Large intestine (tissue), 3 donors: ENCODE data around the gene SENP3. TPM values are rescaled to one million over a fixed set of nuclear protein-coding genes. Genes with fewer than 3 reads are reported as not detected.
A peak's percentile ranks its signal among the peaks of the same experiment; 100 is the strongest.

Experiments used
- DNase-seq, 2 donors: peaks; one replicate each; pipeline versions ENCODE4 v3.0.0 to v3.0.0-alpha.2; 2013
- H3K27ac ChIP-seq: one replicate; pipeline ENCODE4 v1.5.1; 2013; ENCODE audit warnings: low read length
- H3K27me3 ChIP-seq: 2 replicates; pipeline ENCODE4 v1.6.1; 2013; ENCODE audit warnings: low read length; ENCODE audit not compliant: control insufficient read depth, insufficient read depth
- H3K36me3 ChIP-seq: 2 replicates; pipeline ENCODE4 v1.6.1; 2013; ENCODE audit warnings: low read length; ENCODE audit not compliant: control insufficient read depth, insufficient read depth
- H3K4me1 ChIP-seq: one replicate; pipeline ENCODE4 v1.6.1; 2013; ENCODE audit warnings: low read length; ENCODE audit not compliant: control insufficient read depth, insufficient read depth
- H3K4me3 ChIP-seq: one replicate; pipeline ENCODE4 v1.5.1; 2013; ENCODE audit warnings: low read length
- H3K9me3 ChIP-seq: one replicate; pipeline ENCODE4 v1.6.1; 2013; ENCODE audit warnings: mild to moderate bottlenecking, low read depth, low read length, moderate library complexity; ENCODE audit not compliant: control insufficient read depth
- WGBS: methylation state at CpG from one replicate; pipeline ENCODE4 v1.1.5; 2013; ENCODE audit warnings: low lambda C conversion rate; ENCODE audit not compliant: insufficient coverage; 5-methylcytosine and 5-hydroxymethylcytosine counted together
- polyA plus RNA-seq: library from polyadenylated mRNA; unstranded; fragments of 120-200 nt; gene quantifications from one replicate; pipeline ENCODE4 v1.2.1, GENCODE V29; 2013

The SENP3 gene
- polyA plus RNA-seq, 1 donor = 47.7 TPM

DNA sequence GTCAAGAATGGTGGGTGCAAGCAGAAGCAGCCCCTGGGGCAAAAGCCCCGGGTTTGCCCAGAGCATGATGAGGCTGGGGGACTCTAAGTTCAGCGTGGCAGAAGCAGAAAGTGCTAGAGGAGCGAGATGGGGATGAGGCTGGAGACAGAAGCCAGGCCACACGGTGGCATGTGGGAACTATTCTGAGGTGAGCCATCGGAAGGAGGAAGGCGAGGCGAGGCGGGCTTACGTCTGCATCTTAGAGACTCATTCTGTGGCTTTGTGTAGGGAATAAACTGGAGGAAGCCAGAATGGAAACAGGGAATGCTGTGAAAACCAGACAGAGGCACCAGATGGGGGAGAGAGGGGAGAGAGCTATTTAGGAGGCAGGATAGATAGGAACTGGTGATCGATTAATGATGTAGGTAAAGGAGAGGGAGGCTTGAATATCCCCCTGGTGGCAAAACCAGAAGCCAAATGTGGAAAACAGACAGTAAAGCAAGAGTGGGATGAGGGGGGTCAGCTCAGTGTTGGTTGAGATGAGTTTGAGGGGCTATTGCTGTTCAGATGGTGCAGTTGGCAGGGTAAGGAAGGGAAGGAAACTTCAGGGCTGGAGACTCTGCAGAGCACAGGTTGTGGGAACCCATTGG lies 6.3 kb upstream of the SENP3 start:
- no peak overlapping the region for H3K27ac ChIP-seq
- H3K4me1 ChIP-seq = peaks cover 41% of the 10 kb centered on the region
- no peaks in the 10 kb centered on the region for H3K36me3 ChIP-seq
- no peak overlapping the region for H3K4me3 ChIP-seq
- no peak for DNase-seq
- no CpG with 5 or more reads among the region's 10 CpGs for WGBS
- H3K27me3 ChIP-seq = no peaks in the 10 kb centered on the region
- no peaks in the 10 kb centered on the region for H3K9me3 ChIP-seq

DNA sequence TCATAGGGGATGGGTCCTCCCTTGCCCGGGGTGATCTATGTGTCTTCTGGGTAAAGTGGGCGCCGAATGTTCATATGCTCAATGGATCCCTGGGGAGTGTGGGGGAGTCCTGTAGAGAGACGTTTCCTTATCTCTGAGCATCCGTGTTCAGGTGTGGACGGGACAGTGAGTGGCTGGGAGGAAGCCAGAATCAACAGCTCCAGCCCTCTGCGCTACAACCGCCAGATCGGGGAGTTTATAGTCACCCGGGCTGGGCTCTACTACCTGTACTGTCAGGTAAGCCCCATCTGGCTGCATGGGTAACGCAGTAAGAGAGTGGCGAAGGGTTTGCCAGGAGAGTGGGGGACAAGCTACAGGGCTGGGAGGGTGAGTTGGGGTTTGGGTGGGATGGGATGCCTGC lies 5.1 kb upstream of the SENP3 start:
- Histone ChIP-seq H3K36me3 (no peaks in the 10 kb centered on the region), H3K9me3 (no peaks in the 10 kb centered on the region), H3K4me1 (peaks cover 37% of the 10 kb centered on the region), H3K27ac (peak overlapping the region; percentile 99), H3K4me3 (peak overlapping the region; percentile 58), H3K27me3 (no peaks in the 10 kb centered on the region)
- WGBS = no CpG with 5 or more reads among the region's 12 CpGs
- peak in 1 of 2 donors; percentile 41 for DNase-seq

DNA sequence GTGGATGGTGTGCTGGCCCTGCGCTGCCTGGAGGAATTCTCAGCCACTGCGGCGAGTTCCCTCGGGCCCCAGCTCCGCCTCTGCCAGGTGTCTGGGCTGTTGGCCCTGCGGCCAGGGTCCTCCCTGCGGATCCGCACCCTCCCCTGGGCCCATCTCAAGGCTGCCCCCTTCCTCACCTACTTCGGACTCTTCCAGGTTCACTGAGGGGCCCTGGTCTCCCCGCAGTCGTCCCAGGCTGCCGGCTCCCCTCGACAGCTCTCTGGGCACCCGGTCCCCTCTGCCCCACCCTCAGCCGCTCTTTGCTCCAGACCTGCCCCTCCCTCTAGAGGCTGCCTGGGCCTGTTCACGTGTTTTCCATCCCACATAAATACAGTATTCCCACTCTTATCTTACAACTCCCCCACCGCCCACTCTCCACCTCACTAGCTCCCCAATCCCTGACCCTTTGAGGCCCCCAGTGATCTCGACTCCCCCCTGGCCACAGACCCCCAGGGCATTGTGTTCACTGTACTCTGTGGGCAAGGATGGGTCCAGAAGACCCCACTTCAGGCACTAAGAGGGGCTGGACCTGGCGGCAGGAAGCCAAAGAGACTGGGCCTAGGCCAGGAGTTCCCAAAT lies 4.5 kb upstream of the SENP3 start:
- peaks cover 37% of the 10 kb centered on the region for H3K4me1 ChIP-seq
- no peaks in the 10 kb centered on the region for H3K36me3 ChIP-seq
- H3K27ac ChIP-seq = peak overlapping the region; percentile 99
- H3K4me3 ChIP-seq = peak overlapping the region; percentile 58
- 40% methylated on average over 1 of the region's 19 CpGs for WGBS
- peak; percentile 77 to 93 for DNase-seq
- no peaks in the 10 kb centered on the region for H3K27me3 ChIP-seq
- no peaks in the 10 kb centered on the region for H3K9me3 ChIP-seq

DNA sequence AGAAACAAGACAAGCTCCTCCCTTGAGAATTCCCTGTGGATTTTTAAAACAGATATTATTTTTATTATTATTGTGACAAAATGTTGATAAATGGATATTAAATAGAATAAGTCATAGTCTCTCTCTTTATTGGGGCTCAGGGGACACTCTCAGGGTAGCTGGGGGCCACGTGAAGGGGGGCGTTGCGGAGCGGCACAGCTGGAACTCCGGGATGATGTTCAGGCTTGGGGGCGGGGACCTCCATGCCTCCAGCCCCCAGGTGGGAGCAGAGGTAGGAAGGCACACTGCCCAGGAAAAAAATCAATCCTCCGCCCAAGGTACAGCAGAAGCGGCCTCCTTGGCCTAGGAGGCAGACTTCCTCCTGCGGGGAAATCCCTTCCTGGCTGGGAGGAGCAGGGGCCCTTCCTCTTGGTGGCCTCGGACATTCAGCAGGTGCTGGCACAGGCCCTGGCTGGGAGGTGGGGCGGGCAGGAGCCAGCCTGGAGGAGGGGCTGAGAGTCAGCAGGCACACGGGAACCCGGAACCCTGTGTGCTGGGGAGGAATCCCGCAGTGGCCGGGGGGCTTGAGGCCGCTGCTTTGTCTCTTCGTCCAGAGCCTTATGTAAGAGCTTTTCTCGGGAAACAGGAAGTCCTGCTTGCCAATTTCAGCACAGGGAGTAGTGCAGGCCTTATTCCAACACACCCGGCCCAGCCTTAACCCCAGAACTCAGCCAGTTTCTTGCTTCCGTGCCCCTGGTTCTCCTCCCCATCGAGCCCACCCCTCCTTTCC lies 3.8 kb upstream of the SENP3 start:
- H3K27ac ChIP-seq = peak overlapping the region; percentile 99
- peak overlapping the region; percentile 58 for H3K4me3 ChIP-seq
- no peaks in the 10 kb centered on the region for H3K27me3 ChIP-seq
- H3K36me3 ChIP-seq = no peaks in the 10 kb centered on the region
- H3K4me1 ChIP-seq = peaks cover 43% of the 10 kb centered on the region
- peak; percentile 91 to 97 for DNase-seq
- no peaks in the 10 kb centered on the region for H3K9me3 ChIP-seq
- no CpG with 5 or more reads among the region's 21 CpGs for WGBS

DNA sequence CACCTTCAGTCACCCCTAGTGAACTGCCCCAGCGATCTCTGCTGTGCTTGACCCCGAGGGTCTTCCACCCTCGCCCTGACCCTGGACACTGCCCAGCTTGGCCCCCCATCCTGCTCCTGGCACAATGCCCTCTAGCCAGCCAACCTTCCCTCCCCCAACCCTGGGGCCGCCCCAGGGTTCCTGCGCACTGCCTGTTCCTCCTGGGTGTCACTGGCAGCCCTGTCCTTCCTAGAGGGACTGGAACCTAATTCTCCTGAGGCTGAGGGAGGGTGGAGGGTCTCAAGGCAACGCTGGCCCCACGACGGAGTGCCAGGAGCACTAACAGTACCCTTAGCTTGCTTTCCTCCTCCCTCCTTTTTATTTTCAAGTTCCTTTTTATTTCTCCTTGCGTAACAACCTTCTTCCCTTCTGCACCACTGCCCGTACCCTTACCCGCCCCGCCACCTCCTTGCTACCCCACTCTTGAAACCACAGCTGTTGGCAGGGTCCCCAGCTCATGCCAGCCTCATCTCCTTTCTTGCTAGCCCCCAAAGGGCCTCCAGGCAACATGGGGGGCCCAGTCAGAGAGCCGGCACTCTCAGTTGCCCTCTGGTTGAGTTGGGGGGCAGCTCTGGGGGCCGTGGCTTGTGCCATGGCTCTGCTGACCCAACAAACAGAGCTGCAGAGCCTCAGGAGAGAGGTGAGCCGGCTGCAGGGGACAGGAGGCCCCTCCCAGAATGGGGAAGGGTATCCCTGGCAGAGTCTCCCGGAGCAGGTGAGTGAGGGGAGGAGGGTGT lies 3.0 kb upstream of the SENP3 start, which contains the start of gene TNFSF13:
Gene TNFSF13, plus strand, starts transcription at position 207 of the 776 bp plus-strand sequence. Its CDS starts 290 bp downstream, at position 497.
- DNase-seq = no peak
- Histone ChIP-seq H3K36me3 (peaks cover 5% of the 10 kb centered on the region), H3K4me3 (peak within 1 kb of the TSS; percentile 58), H3K4me1 (peaks cover 51% of the 10 kb centered on the region), H3K27ac (peak within 1 kb of the TSS; percentile 99), H3K27me3 (no peaks in the 10 kb centered on the region), H3K9me3 (no peaks in the 10 kb centered on the region)
- 86% methylated on average over 5 of the region's 16 CpGs for WGBS

DNA sequence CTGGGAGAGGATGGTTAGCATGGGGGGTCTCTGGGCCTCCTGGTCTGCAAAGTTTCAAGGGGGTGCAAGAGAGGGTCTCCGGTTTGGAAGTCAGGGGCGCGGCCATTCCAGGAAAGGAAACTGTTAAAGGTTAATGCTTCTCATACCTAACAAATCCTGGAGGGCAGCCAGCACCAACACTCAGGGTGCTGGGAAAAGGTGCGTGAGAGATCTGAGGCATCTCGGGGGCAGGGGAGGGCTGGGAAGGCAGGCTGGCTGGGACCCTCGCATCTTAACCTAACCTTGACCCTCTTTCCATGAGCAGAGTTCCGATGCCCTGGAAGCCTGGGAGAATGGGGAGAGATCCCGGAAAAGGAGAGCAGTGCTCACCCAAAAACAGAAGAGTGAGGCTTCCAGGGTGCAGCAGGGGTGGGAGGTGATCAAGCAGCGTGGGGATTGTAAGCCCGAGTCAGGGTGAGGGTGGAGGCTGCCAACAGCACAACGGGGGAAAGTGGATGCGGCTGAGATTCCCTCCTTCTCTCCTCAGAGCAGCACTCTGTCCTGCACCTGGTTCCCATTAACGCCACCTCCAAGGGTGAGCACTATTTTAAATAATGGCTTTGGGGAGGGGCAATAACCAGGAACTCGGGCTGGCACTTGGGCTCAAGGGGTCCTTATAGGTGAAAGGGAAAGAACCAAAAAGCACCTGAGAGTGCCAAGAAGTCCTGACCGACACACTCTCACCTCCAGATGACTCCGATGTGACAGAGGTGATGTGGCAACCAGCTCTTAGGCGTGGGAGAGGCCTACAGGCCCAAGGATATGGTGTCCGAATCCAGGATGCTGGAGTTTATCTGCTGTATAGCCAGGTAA lies 2.2 kb upstream of the SENP3 start:
- H3K4me3 ChIP-seq = no peak overlapping the region
- WGBS = no CpG with 5 or more reads among the region's 18 CpGs
- no peaks in the 10 kb centered on the region for H3K27me3 ChIP-seq
- peak in 1 of 2 donors; percentile 43 for DNase-seq
- peaks cover 13% of the 10 kb centered on the region for H3K36me3 ChIP-seq
- H3K27ac ChIP-seq = peak overlapping the region; percentile 99
- peaks cover 54% of the 10 kb centered on the region for H3K4me1 ChIP-seq
- H3K9me3 ChIP-seq = no peaks in the 10 kb centered on the region

GRCh38 chr17:7560172-7561027 lies 1.3 kb upstream of the SENP3 start:
- WGBS = no CpG with 5 or more reads among the region's 22 CpGs
- H3K27me3 ChIP-seq = no peaks in the 10 kb centered on the region
- no peaks in the 10 kb centered on the region for H3K9me3 ChIP-seq
- peak in 1 of 2 donors; percentile 75 for DNase-seq
- H3K4me1 ChIP-seq = peaks cover 54% of the 10 kb centered on the region
- H3K4me3 ChIP-seq = peak overlapping the region; percentile 87
- peaks cover 22% of the 10 kb centered on the region for H3K36me3 ChIP-seq
- peak overlapping the region; percentile 99 for H3K27ac ChIP-seq

DNA sequence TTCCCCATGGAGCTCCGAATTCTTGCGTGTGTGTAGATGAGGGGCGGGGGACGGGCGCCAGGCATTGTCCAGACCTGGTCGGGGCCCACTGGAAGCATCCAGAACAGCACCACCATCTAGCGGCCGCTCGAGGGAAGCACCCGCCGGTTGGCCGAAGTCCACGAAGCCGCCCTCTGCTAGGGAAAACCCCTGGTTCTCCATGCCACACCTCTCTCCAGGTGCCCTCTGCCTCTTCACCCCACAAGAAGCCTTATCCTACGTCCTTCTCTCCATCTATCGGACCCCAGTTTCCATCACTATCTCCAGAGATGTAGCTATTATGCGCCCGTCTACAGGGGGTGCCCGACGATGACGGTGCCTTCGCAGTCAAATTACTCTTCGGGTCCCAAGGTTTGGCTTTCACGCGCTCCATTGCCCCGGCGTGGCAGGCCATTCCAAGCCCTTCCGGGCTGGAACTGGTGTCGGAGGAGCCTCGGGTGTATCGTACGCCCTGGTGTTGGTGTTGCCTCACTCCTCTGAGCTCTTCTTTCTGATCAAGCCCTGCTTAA lies 617 bp upstream of the SENP3 start:
- peak overlapping the region; percentile 87 for H3K4me3 ChIP-seq
- no peaks in the 10 kb centered on the region for H3K27me3 ChIP-seq
- H3K9me3 ChIP-seq = no peaks in the 10 kb centered on the region
- peaks cover 28% of the 10 kb centered on the region for H3K36me3 ChIP-seq
- H3K27ac ChIP-seq = peak overlapping the region; percentile 99
- no CpG with 5 or more reads among the region's 32 CpGs for WGBS
- H3K4me1 ChIP-seq = peaks cover 54% of the 10 kb centered on the region
- DNase-seq = peak; percentile 90 to 94

GRCh38 chr17:7562208-7562605 lies 488 bp downstream of the SENP3 start:
- Histone ChIP-seq H3K4me3 (peak overlapping the region; percentile 87), H3K27me3 (no peaks in the 10 kb centered on the region), H3K9me3 (no peaks in the 10 kb centered on the region), H3K4me1 (peaks cover 54% of the 10 kb centered on the region), H3K36me3 (peaks cover 40% of the 10 kb centered on the region), H3K27ac (peak overlapping the region; percentile 74)
- no peak for DNase-seq
- no CpG with 5 or more reads among the region's 28 CpGs for WGBS
